GM23338 (cell line): ENCODE data around the gene C1orf116. TPM values are rescaled to one million over a fixed set of nuclear protein-coding genes. Genes with fewer than 3 reads are reported as not detected.

ENCODE experiments used
- ATAC-seq: fragments of 200-7000 bp; cut with Tn5 transposase; 3 replicates; pipeline ENCODE4 v1.9.1; 2020
- DNase-seq: peaks from one replicate; pipeline ENCODE4 v3.0.0-alpha.2; 2015; ENCODE audit warnings: low spot score
- H2AFZ ChIP-seq: fragments of 200-600 bp; sonication (generic); 2 replicates; pipeline ENCODE4 v1.8.0; 2016; ENCODE audit warnings: antibody characterized with exemption, mild to moderate bottlenecking, moderate library complexity
- H3F3A ChIP-seq: fragments of 200-600 bp; sonication (generic); replicated peaks from 2 replicates; pipeline ENCODE4 v1.8.0; 2017; ENCODE audit warnings: antibody characterized with exemption, mixed run types, low read depth
- H3K27ac ChIP-seq: fragments of 200-600 bp; sonication (generic); 2 replicates; pipeline ENCODE4 v1.6.1; 2016; ENCODE audit warnings: low read depth
- H3K27me3 ChIP-seq: fragments of 200-600 bp; sonication (generic); 2 replicates; pipeline ENCODE4 v1.8.0; 2016; ENCODE audit warnings: mild to moderate bottlenecking, mixed run types, moderate library complexity; ENCODE audit not compliant: insufficient read depth
- H3K36me3 ChIP-seq: fragments of 200-600 bp; sonication (generic); 2 replicates; pipeline ENCODE4 v1.8.0; 2016; ENCODE audit warnings: mild to moderate bottlenecking; ENCODE audit not compliant: insufficient read depth
- H3K4me1 ChIP-seq: fragments of 200-600 bp; sonication (generic); 2 replicates; pipeline ENCODE4 v1.8.0; 2016; ENCODE audit warnings: mild to moderate bottlenecking, moderate library complexity; ENCODE audit not compliant: insufficient read depth
- H3K4me2 ChIP-seq: fragments of 200-600 bp; sonication (generic); 2 replicates; pipeline ENCODE4 v1.7.1; 2017; ENCODE audit warnings: mixed run types
- H3K4me3 ChIP-seq: fragments of 200-600 bp; sonication (generic); 2 replicates; pipeline ENCODE4 v1.6.1; 2016; ENCODE audit warnings: mixed run types
- H3K79me2 ChIP-seq: fragments of 200-600 bp; sonication (generic); replicated peaks from 2 replicates; pipeline ENCODE4 v1.8.0; 2017; ENCODE audit warnings: mild to moderate bottlenecking; ENCODE audit not compliant: insufficient read depth
- H3K9me2 ChIP-seq: fragments of 200-600 bp; sonication (generic); 2 replicates; pipeline ENCODE4 v1.8.0; 2017; ENCODE audit not compliant: insufficient read depth
- H4K20me1 ChIP-seq: fragments of 200-600 bp; sonication (generic); replicated peaks from 2 replicates; pipeline ENCODE4 v1.8.0; 2017; ENCODE audit warnings: mild to moderate bottlenecking; ENCODE audit not compliant: insufficient read depth
- H3K27ac Mint-ChIP-seq: 2 replicates; pipeline ENCODE4 v1.8.0; 2020; ENCODE audit warnings: inconsistent platforms, mild to moderate bottlenecking, moderate library complexity, mixed read lengths
- H3K27me3 Mint-ChIP-seq: 3 replicates; pipeline ENCODE4 v1.8.0; 2022; ENCODE audit warnings: low read depth, mild to moderate bottlenecking, moderate library complexity, mixed read lengths, inconsistent platforms; ENCODE audit not compliant: insufficient read depth, poor library complexity
- H3K36me3 Mint-ChIP-seq: 3 replicates; pipeline ENCODE4 v1.8.0; 2021; ENCODE audit warnings: low read depth, mild to moderate bottlenecking, inconsistent platforms, moderate library complexity, mixed read lengths
- H3K4me1 Mint-ChIP-seq: 3 replicates; pipeline ENCODE4 v1.8.0; 2020; ENCODE audit warnings: mild to moderate bottlenecking, inconsistent platforms, mixed read lengths
- H3K4me3 Mint-ChIP-seq: 3 replicates; pipeline ENCODE4 v1.8.0; 2021; ENCODE audit warnings: moderate library complexity, mild to moderate bottlenecking, inconsistent platforms, mixed read lengths
- H3K9me3 Mint-ChIP-seq: 3 replicates; pipeline ENCODE4 v1.8.0; 2020; ENCODE audit warnings: moderate library complexity, mild to moderate bottlenecking, inconsistent platforms, mixed read lengths
- CREB1 ChIP-seq: fragments of 250-450 bp; sonication (Bioruptor Pico); IDR thresholded peaks from 2 replicates; pipeline ENCODE4 v1.5.0; 2020; ENCODE audit warnings: low read depth, mild to moderate bottlenecking, moderate library complexity
- CTCF ChIP-seq, 2 experiments: fragments of 200-600 bp in 1 of 2; sonication (generic) in 1 of 2; conservative IDR thresholded peaks; 2 replicates each; pipeline versions ENCODE4 v1.5.1 to v1.6.1; 2016 to 2017; ENCODE audit warnings: antibody characterized with exemption in 2 of 2, low read depth in 2 of 2, mild to moderate bottlenecking in 2 of 2, moderate library complexity in 1 of 2
- ETS1 ChIP-seq: IDR thresholded peaks from 2 replicates; pipeline ENCODE4 v1.6.1; 2016; ENCODE audit warnings: antibody characterized with exemption
- EZH2 ChIP-seq: fragments of 200-600 bp; sonication (generic); IDR thresholded peaks from one replicate; pipeline ENCODE4 v1.8.0; 2017; ENCODE audit warnings: antibody characterized with exemption, mild to moderate bottlenecking, low read depth; ENCODE audit not compliant: unreplicated experiment
- EZH2phosphoT487 ChIP-seq: fragments of 200-600 bp; sonication (generic); IDR thresholded peaks from one replicate; pipeline ENCODE4 v1.8.1; 2018; ENCODE audit warnings: antibody characterized with exemption; ENCODE audit not compliant: unreplicated experiment
- JUNB ChIP-seq: IDR thresholded peaks from one replicate; pipeline ENCODE4 v1.6.1; 2016; ENCODE audit warnings: antibody characterized with exemption; ENCODE audit not compliant: unreplicated experiment
- POLR2AphosphoS5 ChIP-seq: IDR thresholded peaks from 2 replicates; pipeline ENCODE4 v1.6.1; 2016; ENCODE audit warnings: antibody characterized with exemption, low read depth
- REST ChIP-seq: IDR thresholded peaks from one replicate; pipeline ENCODE4 v1.6.1; 2018; ENCODE audit warnings: antibody characterized with exemption; ENCODE audit not compliant: unreplicated experiment
- STAT1 ChIP-seq: IDR thresholded peaks from one replicate; pipeline ENCODE4 v1.6.1; 2016; ENCODE audit warnings: antibody characterized with exemption; ENCODE audit not compliant: unreplicated experiment
- ZNF114 ChIP-seq: fragments of 250-450 bp; sonication (Bioruptor Pico); IDR thresholded peaks from 2 replicates; pipeline ENCODE4 v1.5.0; 2020; ENCODE audit warnings: mild to moderate bottlenecking, moderate library complexity
- ZNF331 ChIP-seq: fragments of 250-450 bp; sonication (Bioruptor Pico); IDR thresholded peaks from 2 replicates; pipeline ENCODE4 v1.5.0; 2020; ENCODE audit warnings: low read depth, mild to moderate bottlenecking, moderate library complexity
- ZNF462 ChIP-seq: fragments of 250-450 bp; sonication (Bioruptor Pico); IDR thresholded peaks from 2 replicates; pipeline ENCODE4 v1.5.0; 2020; ENCODE audit warnings: mild to moderate bottlenecking, moderate library complexity
- polyA plus RNA-seq: library from polyadenylated mRNA; unstranded; fragments of >200 nt; fragmentation: Nextera tagmentation; extraction: Ambion mirVana; gene quantifications from 2 replicates; pipeline ENCODE4 v1.2.1, GENCODE V29; 2016
- total RNA-seq: library from RNA; depleted of rRNA; stranded (reverse); fragments of >200 nt; shearing (Covaris generic); gene quantifications from 2 replicates; pipeline ENCODE4 v1.2.3, GENCODE V29; 2014

C1orf116 gene
- total and polyA plus RNA-seq, 2 experiments from 2014 or later: 2.3 to 5.3 TPM

GRCh38 chr1:207063014-207063413 is 30.5 kb upstream of the C1orf116 start:
- no peaks in the 10 kb centered on the region for H3F3A ChIP-seq
- TF ChIP-seq CREB1 (CRISPR knock-in tag): no peak
- TF ChIP-seq EZH2phosphoT487: no peak
- no peak for TF ChIP-seq EZH2
- TF ChIP-seq CTCF (conservative IDR thresholded peaks at IDR 0.05; ENCODE audit: low read depth in 2 of 2): no peak
- TF ChIP-seq JUNB: no peak
- no peak for TF ChIP-seq REST
- no peak for TF ChIP-seq ZNF114
- TF ChIP-seq ETS1: no peak
- TF ChIP-seq POLR2AphosphoS5: no peak
- no peak for TF ChIP-seq STAT1
- no peak for TF ChIP-seq ZNF462
- no peak for TF ChIP-seq ZNF331
- no peak for ATAC-seq

More at GRCh38 chr1:207063014-207063413, 30.5 kb upstream of the C1orf116 start:
- Histone ChIP-seq H3K36me3 (peaks cover 10% of the 10 kb centered on the region; the same call in 1 of the 2 replicates), H4K20me1 (no peaks in the 10 kb centered on the region; the same call in 1 of the 2 replicates), H3K9me2 (no peaks in the 10 kb centered on the region), H3K4me2 (no peak overlapping the region), H2AFZ (no peak overlapping the region), H3K79me2 (no peaks in the 10 kb centered on the region), H3K4me1 (no peaks in the 10 kb centered on the region), H3K4me3 (no peak overlapping the region), H3K27ac (no peak overlapping the region), H3K27me3 (no peaks in the 10 kb centered on the region)
- peaks cover 9% of the 10 kb centered on the region; the same call in 2 of the 3 replicates for H3K4me1 Mint-ChIP-seq
- no peak overlapping the region for H3K27ac Mint-ChIP-seq
- no peaks in the 10 kb centered on the region for H3K9me3 Mint-ChIP-seq
- peaks cover 2% of the 10 kb centered on the region for H3K27me3 Mint-ChIP-seq
- H3K4me3 Mint-ChIP-seq: no peak overlapping the region
- peaks cover 38% of the 10 kb centered on the region for H3K36me3 Mint-ChIP-seq
- no peak for DNase-seq
